Breast epithelium (tissue), 4 donors: ENCODE data around the gene RTTN. TPM values are rescaled to one million over a fixed set of nuclear protein-coding genes. Genes with fewer than 3 reads are reported as not detected.
"Not testable (repeated sequence)": the region's sequence is repeated elsewhere in the genome, so short reads cannot be mapped to it uniquely, and the experiment has no call there.

Experiments
- DNase-seq, 2 donors: peaks; one replicate each; pipeline ENCODE4 v3.0.0-alpha.2; 2019; ENCODE audit warnings: low spot score in 2 of 2
- H3K27ac ChIP-seq, 2 donors: fragments of 200-600 bp; sonication (generic) in 1 of 2; one replicate each; pipeline ENCODE4 v1.5.1; 2016 to 2019; ENCODE audit warnings: mild to moderate bottlenecking in 1 of 2
- H3K27me3 ChIP-seq, 2 donors: fragments of 200-600 bp; sonication (generic) in 1 of 2; one replicate each; pipeline versions ENCODE4 v1.5.1 to v1.6.0; 2017 to 2019; ENCODE audit warnings: control low read depth in 1 of 2, mild to moderate bottlenecking in 1 of 2
- H3K36me3 ChIP-seq: fragments of 200-600 bp; one replicate; pipeline ENCODE4 v1.5.1; 2019
- H3K4me1 ChIP-seq, 2 donors: fragments of 200-600 bp; sonication (generic); one replicate each; pipeline ENCODE4 v1.5.1; 2016 to 2019; ENCODE audit warnings: control low read depth in 1 of 2
- H3K4me3 ChIP-seq, 3 donors: fragments of 200-600 bp; sonication (generic); 1 replicate in 2 of 3; 2 replicates in 1 of 3; pipeline ENCODE4 v1.5.1; 2016 to 2019; ENCODE audit warnings: mild to moderate bottlenecking in 3 of 3, moderate library complexity in 2 of 3
- H3K9me3 ChIP-seq, 2 donors: fragments of 200-600 bp; sonication (generic) in 1 of 2; one replicate each; pipeline ENCODE4 v1.5.1; 2016 to 2019; ENCODE audit warnings: control low read depth in 1 of 2
- CTCF ChIP-seq, 3 donors: fragments of 450-650 bp; IDR thresholded peaks; one replicate each; pipeline ENCODE4 v1.5.1; 2016 to 2017; ENCODE audit warnings: antibody characterized with exemption in 3 of 3, mild to moderate bottlenecking in 3 of 3, moderate library complexity in 3 of 3
- POLR2A ChIP-seq: fragments of 450-650 bp; IDR thresholded peaks from one replicate; pipeline ENCODE4 v1.6.1; 2016; ENCODE audit warnings: antibody characterized with exemption, mild to moderate bottlenecking, moderate library complexity
- POLR2AphosphoS5 ChIP-seq, 3 donors: sonication (generic); formaldehyde crosslinking; IDR thresholded peaks; one replicate each; pipeline ENCODE4 v1.6.1; 2017; ENCODE audit warnings: antibody characterized with exemption in 3 of 3
- intact Hi-C: fragments of 100-400 bp; cut with DNase I; formaldehyde crosslinking; loops from one replicate; pipeline ENCODE4 v1.15.1; 2023; ENCODE audit warnings: low total_unique reads
- total RNA-seq, 3 donors: library from RNA; depleted of rRNA; stranded (reverse); fragments of >200 nt; gene quantifications; one replicate each; pipeline ENCODE4 v1.1.0, GENCODE V29; 2016

The RTTN gene
- total RNA-seq, 3 donors from 2014 or later, result 14.7 to 35.0 (median 29.8) TPM

- no peak for DNase-seq
- no peaks in the 10 kb centered on the region for H3K4me1 ChIP-seq
- peaks cover 20 to 26% of the 10 kb centered on the region in 2 donors for H3K9me3 ChIP-seq
- no peaks in the 10 kb centered on the region for H3K27me3 ChIP-seq
- H3K27ac ChIP-seq, result no peak overlapping the region
- no peak overlapping the region for H3K4me3 ChIP-seq
- intact Hi-C loops, result no loop called here
- TF ChIP-seq POLR2A (no peak), CTCF (IDR thresholded peaks at IDR 0.05) (no peak), POLR2AphosphoS5 (IDR thresholded peaks at IDR 0.05) (no peak)
- no peaks in the 10 kb centered on the region for H3K36me3 ChIP-seq
Measured at GRCh38 chr18:69980509-69980908, 225.0 kb downstream of the RTTN start.

- intact Hi-C loops, result no loop called here
- DNase-seq, result no peak
- H3K4me1 ChIP-seq, result no peaks in the 10 kb centered on the region
Measured at GRCh38 chr18:69978732-69979715, 226.5 kb downstream of the RTTN start.

GRCh38 chr18:69975294-69975693 lies 230.2 kb downstream of the RTTN start:
- H3K4me3 ChIP-seq, H3K27me3 ChIP-seq, H3K27ac ChIP-seq, DNase-seq, H3K4me1 ChIP-seq, H3K36me3 ChIP-seq, intact Hi-C loops: not testable (repeated sequence)
- peaks cover 22 to 52% of the 10 kb centered on the region in 2 donors for H3K9me3 ChIP-seq

More at GRCh38 chr18:69978732-69979715, 226.5 kb downstream of the RTTN start:
- TF ChIP-seq CTCF (IDR thresholded peaks at IDR 0.05), result no peak
- TF ChIP-seq POLR2A, result no peak
- TF ChIP-seq POLR2AphosphoS5 (IDR thresholded peaks at IDR 0.05), result no peak
- Histone ChIP-seq H3K36me3 (no peaks in the 10 kb centered on the region), H3K9me3 (peaks cover 22 to 26% of the 10 kb centered on the region in 2 donors), H3K4me3 (no peak overlapping the region), H3K27ac (no peak overlapping the region), H3K27me3 (no peaks in the 10 kb centered on the region)

- no peaks in the 10 kb centered on the region for H3K4me1 ChIP-seq
- TF ChIP-seq POLR2AphosphoS5 (IDR thresholded peaks at IDR 0.05), result no peak
- TF ChIP-seq POLR2A, result no peak
- TF ChIP-seq CTCF (IDR thresholded peaks at IDR 0.05), result no peak
- peaks cover 22 to 52% of the 10 kb centered on the region in 2 donors for H3K9me3 ChIP-seq
- H3K27me3 ChIP-seq, result no peaks in the 10 kb centered on the region
- no peak overlapping the region for H3K27ac ChIP-seq
- intact Hi-C loops, result no loop called here
- no peak for DNase-seq
- no peaks in the 10 kb centered on the region for H3K36me3 ChIP-seq
- no peak overlapping the region for H3K4me3 ChIP-seq
Measured at GRCh38 chr18:69974365-69974764, 231.1 kb downstream of the RTTN start.

GRCh38 chr18:69969491-69969890 lies 236.0 kb downstream of the RTTN start:
- H3K36me3 ChIP-seq, result no peaks in the 10 kb centered on the region
- H3K4me1 ChIP-seq, result no peaks in the 10 kb centered on the region
- DNase-seq, result no peak
- no peaks in the 10 kb centered on the region for H3K27me3 ChIP-seq
- TF ChIP-seq POLR2AphosphoS5 (IDR thresholded peaks at IDR 0.05) (no peak), POLR2A (no peak), CTCF (IDR thresholded peaks at IDR 0.05) (no peak)
- peaks cover under 1 to 26% of the 10 kb centered on the region in 2 donors for H3K9me3 ChIP-seq
- no peak overlapping the region for H3K27ac ChIP-seq
- no peak overlapping the region for H3K4me3 ChIP-seq
- intact Hi-C loops, result no loop called here
